Suprapubic skin (tissue), 4 donors: ENCODE results near the gene KIAA1217.

Experiments used
- EP300 ChIP-seq: sonication (generic); formaldehyde crosslinking; IDR thresholded peaks from one replicate; pipeline ENCODE4 v1.6.1; 2017; ENCODE audit warnings: antibody characterized with exemption
- POLR2A ChIP-seq, 2 donors: fragments of 450-650 bp; IDR thresholded peaks; one replicate each; pipeline ENCODE4 v1.6.1; 2017; ENCODE audit warnings: antibody characterized with exemption in 2 of 2, mild to moderate bottlenecking in 2 of 2, moderate library complexity in 2 of 2
- POLR2AphosphoS5 ChIP-seq, 3 donors: sonication (generic); formaldehyde crosslinking; IDR thresholded peaks; one replicate each; pipeline ENCODE4 v1.6.1; 2017; ENCODE audit warnings: antibody characterized with exemption in 3 of 3
- TF ChIP-seq, protein P1 (sequence below), 2 donors: fragments of 200-600 bp in 1 of 2; fragments of 450-650 bp in 1 of 2; sonication (generic) in 1 of 2; IDR thresholded peaks; one replicate each; pipeline ENCODE4 v1.5.1; 2016 to 2019; ENCODE audit warnings: antibody characterized with exemption in 2 of 2, mild to moderate bottlenecking in 1 of 2, moderate library complexity in 1 of 2

DNA sequence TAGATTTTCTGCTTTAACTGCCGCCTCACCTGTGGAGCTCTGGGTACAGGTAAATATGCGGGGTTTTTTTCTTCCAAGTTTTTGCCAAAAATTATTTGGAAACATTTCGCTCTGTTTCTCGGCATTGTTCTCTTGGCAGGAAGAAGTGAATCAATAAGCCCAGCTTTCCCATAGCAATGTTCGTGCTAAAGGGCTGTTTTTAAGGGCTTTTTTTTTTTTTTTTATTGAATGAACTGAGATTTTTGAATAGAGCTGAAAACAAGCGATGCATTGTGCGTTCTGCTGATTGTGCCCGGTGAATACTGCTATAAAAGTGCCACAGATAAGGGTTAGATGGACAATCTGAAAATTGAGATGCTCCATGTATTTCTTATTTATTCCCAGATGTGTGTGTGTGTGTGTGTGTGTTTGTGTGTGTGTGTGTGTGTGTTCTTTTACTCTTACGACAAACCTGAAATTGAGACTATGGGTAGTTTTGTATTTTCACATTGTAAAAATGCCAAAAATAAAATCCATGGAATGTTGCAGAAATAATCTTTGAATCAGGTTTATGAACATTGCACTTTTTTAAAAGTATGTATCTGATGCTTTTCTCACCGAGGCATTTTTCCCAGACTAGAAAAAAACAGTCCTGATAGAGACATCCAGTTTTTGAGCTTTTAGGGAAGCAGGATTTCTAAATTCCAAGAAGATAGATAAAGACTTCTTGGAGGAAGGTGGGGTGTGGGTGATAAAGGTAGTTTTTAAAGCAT is 30.5 kb downstream of the KIAA1217 start:
- TF ChIP-seq, protein P1, sequence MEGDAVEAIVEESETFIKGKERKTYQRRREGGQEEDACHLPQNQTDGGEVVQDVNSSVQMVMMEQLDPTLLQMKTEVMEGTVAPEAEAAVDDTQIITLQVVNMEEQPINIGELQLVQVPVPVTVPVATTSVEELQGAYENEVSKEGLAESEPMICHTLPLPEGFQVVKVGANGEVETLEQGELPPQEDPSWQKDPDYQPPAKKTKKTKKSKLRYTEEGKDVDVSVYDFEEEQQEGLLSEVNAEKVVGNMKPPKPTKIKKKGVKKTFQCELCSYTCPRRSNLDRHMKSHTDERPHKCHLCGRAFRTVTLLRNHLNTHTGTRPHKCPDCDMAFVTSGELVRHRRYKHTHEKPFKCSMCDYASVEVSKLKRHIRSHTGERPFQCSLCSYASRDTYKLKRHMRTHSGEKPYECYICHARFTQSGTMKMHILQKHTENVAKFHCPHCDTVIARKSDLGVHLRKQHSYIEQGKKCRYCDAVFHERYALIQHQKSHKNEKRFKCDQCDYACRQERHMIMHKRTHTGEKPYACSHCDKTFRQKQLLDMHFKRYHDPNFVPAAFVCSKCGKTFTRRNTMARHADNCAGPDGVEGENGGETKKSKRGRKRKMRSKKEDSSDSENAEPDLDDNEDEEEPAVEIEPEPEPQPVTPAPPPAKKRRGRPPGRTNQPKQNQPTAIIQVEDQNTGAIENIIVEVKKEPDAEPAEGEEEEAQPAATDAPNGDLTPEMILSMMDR (IDR thresholded peaks at IDR 0.05) = no peak
- TF ChIP-seq POLR2AphosphoS5 (IDR thresholded peaks at IDR 0.05) (no peak), POLR2A (IDR thresholded peaks at IDR 0.05) (no peak), EP300 (no peak)
